Transverse colon (tissue), 4 donors: Measurements from ENCODE around the gene ZBTB7C.

Experiments used
- EP300 ChIP-seq: sonication (generic); formaldehyde crosslinking; IDR thresholded peaks from one replicate; pipeline ENCODE4 v1.6.1; 2017; ENCODE audit warnings: antibody characterized with exemption, low read depth
- POLR2A ChIP-seq: fragments of 450-650 bp; IDR thresholded peaks from one replicate; pipeline ENCODE4 v1.6.1; 2016; ENCODE audit warnings: antibody characterized with exemption, mild to moderate bottlenecking, moderate library complexity
- POLR2AphosphoS5 ChIP-seq, 3 donors: sonication (generic); formaldehyde crosslinking; IDR thresholded peaks; one replicate each; pipeline ENCODE4 v1.6.1; 2016; ENCODE audit warnings: antibody characterized with exemption in 3 of 3
- TF ChIP-seq, protein P1 (sequence below), 5 experiments: fragments of 200-600 bp in 3 of 5; fragments of 450-650 bp in 2 of 5; sonication (generic) in 3 of 5; IDR thresholded peaks; 1 replicate in 2 of 5; 2 replicates in 3 of 5; pipeline ENCODE4 v1.5.1; 2016 to 2017; ENCODE audit warnings: antibody characterized with exemption in 5 of 5, inconsistent platforms in 3 of 5, mild to moderate bottlenecking in 2 of 5, moderate library complexity in 1 of 5

DNA sequence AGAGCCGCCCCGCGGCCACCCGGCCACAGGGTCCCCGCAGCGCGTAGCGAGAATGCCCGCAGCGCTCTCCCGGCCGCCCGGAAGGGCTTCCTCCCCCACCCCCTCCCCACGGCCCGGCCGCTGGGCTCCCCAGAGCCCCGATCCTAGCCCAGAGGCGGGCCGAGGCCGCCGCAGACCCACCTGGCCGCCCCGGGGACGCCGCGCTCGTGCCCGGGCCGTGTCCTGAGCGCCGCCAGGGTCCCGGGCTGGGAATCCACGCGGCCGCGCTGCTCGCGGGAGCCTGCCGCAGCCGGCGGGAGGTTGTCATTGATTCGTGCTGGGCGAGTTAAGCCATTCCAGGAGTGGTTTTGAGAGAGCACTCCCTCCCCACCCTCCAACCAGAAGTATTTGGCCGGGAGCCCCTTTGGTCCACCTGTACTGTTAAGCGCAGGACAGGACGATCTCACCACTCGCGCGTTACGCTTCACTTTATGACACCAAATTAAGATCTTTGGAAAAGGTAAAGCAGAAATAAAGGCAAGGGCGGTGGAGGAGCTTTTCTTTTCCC is 272.3 kb downstream of the ZBTB7C start:
- TF ChIP-seq, protein P1, sequence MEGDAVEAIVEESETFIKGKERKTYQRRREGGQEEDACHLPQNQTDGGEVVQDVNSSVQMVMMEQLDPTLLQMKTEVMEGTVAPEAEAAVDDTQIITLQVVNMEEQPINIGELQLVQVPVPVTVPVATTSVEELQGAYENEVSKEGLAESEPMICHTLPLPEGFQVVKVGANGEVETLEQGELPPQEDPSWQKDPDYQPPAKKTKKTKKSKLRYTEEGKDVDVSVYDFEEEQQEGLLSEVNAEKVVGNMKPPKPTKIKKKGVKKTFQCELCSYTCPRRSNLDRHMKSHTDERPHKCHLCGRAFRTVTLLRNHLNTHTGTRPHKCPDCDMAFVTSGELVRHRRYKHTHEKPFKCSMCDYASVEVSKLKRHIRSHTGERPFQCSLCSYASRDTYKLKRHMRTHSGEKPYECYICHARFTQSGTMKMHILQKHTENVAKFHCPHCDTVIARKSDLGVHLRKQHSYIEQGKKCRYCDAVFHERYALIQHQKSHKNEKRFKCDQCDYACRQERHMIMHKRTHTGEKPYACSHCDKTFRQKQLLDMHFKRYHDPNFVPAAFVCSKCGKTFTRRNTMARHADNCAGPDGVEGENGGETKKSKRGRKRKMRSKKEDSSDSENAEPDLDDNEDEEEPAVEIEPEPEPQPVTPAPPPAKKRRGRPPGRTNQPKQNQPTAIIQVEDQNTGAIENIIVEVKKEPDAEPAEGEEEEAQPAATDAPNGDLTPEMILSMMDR (IDR thresholded peaks at IDR 0.05), result no peak
- peak; percentile 68 for TF ChIP-seq POLR2A
- TF ChIP-seq EP300, result no peak
- peak in 2 of 3 donors; percentile 28 to 40 for TF ChIP-seq POLR2AphosphoS5 (IDR thresholded peaks at IDR 0.05)
